HG03066 (cell line): ENCODE measurements around the gene EPHA8.

ENCODE experiments used
- ATAC-seq: cut with Tn5 transposase; IDR thresholded peaks from one replicate; pipeline ENCODE4 v1.9.1; 2021; ENCODE audit warnings: low read depth; ENCODE audit not compliant: unreplicated experiment

The EPHA8 gene

GRCh38 chr1:22563671-22564602, 648 bp downstream of the EPHA8 start:
- no peak for ATAC-seq

GRCh38 chr1:22566161-22566560, 2.9 kb downstream of the EPHA8 start:
- ATAC-seq: no peak

DNA sequence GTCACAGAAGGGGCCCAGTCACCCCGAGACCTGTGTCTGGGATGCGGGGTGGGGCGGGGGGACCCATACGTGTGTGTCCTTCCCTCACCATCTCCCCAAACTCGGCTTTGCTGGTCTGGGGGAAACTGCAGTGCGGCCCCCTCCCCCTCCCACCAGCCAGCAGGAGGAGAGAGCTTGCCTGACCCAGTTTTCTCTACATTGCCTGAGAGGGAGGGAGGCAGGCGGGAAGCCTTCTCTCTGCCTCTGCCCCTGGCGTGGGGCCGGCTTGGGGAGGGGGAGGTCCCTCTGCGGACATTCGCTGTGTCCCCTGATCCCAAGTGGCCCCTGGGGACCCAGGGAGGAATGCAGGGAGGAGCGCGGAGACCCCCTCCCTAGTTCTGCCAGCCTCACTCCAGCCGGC, 3.9 kb downstream of the EPHA8 start:
- ATAC-seq: no peak

DNA sequence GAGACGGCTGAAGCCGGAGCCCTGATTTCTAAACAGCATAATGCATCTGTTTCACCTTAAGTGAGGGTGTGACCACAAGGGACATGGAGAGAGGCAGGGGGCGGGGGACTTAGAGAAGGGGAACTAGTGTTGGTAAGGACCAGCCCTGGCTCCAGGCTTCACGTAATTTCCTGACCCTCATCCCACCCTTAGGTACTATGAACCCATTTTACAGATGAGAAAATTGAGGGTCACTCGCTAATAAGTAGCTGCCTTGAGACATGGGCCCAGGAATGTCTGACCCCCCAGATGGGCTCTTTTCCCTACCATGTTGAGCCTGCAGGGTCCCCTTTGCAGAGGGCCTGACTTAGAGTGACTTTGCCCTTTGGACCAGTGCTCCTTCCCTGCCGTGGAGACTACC, 4.7 kb downstream of the EPHA8 start:
- ATAC-seq: no peak

GRCh38 chr1:22569269-22569668, 6.0 kb downstream of the EPHA8 start:
- no peak for ATAC-seq

GRCh38 chr1:22570140-22570909, 7.0 kb downstream of the EPHA8 start:
- ATAC-seq: no peak

DNA sequence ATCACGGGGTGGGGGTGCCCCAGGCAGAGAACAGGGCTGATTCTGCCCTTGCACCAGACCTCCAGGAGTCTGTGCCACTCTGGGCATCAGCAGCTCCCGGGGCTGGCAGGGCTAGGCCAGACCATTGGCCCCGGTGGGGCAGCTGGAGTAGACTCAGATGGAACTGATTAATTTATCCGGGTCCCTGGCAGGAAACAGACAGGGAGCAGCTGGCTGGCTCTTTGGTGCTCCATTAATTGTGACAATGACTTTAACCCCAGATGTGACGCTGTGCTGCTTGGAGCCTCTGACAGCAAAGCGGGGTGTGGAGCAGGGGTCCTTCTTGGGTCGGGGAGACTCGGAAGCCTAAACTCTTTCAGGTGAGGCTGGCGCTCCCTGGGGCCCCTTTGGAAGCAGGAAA, 9.5 kb downstream of the EPHA8 start:
- ATAC-seq: no peak

DNA sequence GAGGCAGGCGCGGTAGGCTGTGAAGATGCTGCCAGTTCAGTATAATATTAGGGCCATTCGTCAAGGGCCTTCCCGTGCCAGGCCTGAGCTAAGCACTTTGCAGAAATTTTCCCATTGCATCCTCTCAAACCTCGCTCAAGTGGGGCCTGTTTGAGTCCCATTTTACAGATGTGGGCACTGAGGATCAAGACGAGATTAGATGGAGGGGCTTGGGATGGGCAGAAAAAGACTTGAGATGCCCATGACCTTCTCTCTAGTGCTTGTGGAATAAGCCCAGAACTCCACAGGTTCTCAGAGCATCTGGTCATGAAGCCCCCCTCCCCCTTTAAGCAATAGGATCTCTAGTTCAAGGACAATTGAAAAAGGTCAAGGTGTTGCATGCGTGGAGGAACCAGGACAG, 9.9 kb downstream of the EPHA8 start:
- no peak for ATAC-seq

DNA sequence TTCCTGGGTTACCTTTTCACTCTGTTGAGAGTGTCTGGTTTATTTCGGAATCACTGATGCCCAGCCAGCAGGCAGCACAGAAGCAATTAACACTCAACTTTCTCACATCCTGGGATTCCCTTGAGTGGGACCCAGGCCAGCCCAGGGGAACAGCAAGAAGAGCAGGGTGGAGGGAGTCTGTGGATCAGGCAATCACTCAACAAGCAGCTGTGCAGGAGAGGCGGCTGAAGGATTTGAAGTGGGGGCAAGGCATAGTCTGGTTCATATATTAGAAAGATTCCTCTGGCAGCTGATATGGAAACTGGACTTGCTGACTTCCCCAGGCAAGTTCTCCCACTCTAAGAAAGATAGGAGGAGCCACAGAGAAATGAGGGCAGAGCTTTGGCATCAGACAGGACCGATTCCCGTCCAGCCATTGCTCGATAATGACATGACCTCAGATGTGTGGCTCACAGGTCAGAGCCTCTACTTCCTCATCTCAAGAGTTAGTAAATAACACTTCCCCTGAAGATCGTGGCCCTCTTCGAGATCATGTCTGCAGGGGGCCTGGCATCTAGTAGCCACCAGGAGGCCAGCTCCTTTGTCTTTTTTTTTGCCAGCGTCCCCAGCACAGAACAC, 12.4 kb downstream of the EPHA8 start:
- ATAC-seq: no peak

- ATAC-seq: no peak
Observed at GRCh38 chr1:22576150-22576544, 12.9 kb downstream of the EPHA8 start.

DNA sequence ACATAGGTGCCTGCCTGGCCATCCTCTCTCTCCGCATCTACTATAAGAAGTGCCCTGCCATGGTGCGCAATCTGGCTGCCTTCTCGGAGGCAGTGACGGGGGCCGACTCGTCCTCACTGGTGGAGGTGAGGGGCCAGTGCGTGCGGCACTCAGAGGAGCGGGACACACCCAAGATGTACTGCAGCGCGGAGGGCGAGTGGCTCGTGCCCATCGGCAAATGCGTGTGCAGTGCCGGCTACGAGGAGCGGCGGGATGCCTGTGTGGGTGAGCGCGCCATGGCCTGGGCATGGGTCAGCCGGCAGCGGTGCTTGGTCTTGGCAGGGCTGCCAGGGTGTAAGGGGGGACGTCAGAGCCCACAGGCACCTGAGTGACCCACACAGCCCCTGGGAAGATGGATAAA, 13.3 kb downstream of the EPHA8 start:
- no peak for ATAC-seq

- ATAC-seq: no peak
Observed at GRCh38 chr1:22578732-22579361, 15.6 kb downstream of the EPHA8 start.

- no peak for ATAC-seq
Observed at GRCh38 chr1:22579541-22580155, 16.4 kb downstream of the EPHA8 start.

DNA sequence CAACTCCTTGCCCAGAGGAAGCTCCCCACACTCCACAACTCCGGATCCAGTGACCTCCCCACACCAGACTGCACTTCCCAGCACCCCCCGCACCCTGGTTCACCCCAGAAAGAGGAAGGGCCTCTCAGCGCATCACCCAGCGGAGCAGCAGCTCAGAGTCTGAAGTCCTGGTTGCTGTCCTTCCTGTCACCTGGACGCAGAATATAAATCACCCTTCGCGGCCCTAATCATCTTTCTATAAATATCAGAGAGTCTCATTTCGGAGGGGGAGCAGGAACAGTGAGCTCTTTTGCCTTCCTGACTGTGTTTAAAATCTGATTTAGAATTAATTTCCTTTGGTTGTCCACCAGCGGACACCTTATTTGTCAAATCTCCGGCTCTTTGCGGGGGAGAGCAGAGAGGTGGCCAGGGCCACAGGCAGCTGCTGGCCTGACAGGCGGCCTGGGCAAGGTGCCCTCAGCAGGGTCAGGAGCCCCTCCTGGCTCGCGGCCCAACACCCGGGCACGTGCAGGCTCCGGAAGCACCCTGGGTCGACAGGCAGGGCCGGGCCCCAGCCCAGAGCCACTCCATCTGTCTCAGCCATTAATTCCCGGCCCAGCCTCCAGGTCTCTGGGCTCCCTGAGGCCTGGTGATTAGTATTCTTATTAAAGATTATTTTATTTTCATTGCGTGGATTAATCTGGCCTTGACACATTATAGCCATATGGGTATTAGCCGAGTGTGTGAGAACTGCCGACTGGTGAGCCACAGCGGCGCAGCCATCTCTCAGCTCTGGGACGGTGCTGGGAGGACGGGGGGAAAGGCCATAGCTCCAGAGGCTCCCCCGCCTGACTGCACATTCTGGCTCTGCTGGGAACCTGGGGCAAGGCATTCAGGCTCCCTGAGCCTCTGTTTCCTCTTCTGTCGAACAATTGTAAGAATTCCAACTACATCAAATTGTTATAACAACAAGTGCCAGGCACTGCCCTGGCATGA, 19.7 kb downstream of the EPHA8 start:
- ATAC-seq: no peak

DNA sequence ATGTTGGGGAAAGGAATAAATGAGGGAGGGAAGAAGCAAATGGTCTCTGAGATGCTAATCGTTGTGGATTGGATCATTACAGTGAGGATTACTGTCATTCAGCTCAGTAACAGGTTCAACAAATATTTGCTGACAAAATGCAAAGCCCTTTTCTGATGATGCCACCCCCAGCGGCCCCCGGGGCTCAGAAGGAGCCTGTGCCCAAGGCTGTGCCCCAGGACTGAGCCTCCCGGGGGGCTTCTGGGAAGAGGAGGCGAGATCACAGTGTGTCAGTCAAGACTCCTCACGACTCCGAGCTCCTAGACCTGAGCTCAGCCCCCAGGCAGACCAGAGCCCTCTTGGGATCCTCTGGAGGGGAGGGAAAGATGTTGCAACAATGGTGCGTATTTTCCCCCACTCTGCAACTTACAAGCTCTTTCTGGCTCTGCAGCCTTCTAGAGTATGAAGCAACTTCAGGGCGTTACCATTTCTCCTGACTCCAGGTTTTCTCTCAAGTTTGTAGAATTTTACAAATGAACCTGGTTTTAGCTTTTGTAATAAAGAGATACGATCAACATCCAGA, 20.8 kb downstream of the EPHA8 start:
- no peak for ATAC-seq

- no peak for ATAC-seq
Observed at GRCh38 chr1:22584970-22585369, 21.7 kb downstream of the EPHA8 start.

DNA sequence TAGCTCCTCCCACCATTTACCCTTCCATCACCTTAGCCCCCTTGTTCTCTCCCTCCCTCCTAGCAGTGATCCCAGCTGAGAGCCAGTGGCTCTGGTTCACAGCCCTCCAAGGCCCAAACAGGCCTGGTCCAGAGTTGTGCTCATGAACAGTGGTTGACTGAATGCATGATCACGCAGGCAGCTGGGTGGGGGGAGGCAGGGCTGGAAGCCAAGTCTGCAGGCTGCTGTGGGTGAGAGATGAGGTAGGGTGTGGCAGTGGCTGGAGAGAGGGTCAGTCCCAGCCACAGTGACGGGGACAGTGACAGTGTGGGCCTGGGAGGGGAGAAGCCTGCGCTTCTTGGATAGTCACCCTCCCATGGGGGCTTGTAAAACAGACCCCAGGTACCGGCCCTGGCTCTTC, 22.2 kb downstream of the EPHA8 start:
- ATAC-seq: no peak

- no peak for ATAC-seq
Observed at GRCh38 chr1:22586356-22587130, 23.3 kb downstream of the EPHA8 start.
